ENCODE measurements around the gene ATP8A2. TPM values are rescaled to one million over a fixed set of nuclear protein-coding genes. Genes with fewer than 3 reads are reported as not detected.

ATP8A2 gene
- total and polyA plus RNA-seq, 2 of the 4 experiments (the other 2 are of a cell fraction): 0.02 to 0.18 TPM

GRCh38 chr13:25417535-25417934, 45.8 kb downstream of the ATP8A2 start:
- Histone ChIP-seq H3K4me3 (ENCODE audit: insufficient read depth, low read depth, low read length) (no peak overlapping the region), H3K56ac (ENCODE audit: extremely low read depth, insufficient read depth, low read length) (no peak overlapping the region), H3K27ac (ENCODE audit: insufficient read depth, low read length) (no peak overlapping the region), H2BK15ac (ENCODE audit: low read depth, low read length) (no peak overlapping the region), H2AFZ (replicated peaks; ENCODE audit: low read length, poor library complexity) (no peak overlapping the region), H2AK5ac (ENCODE audit: low read depth, low read length) (no peak overlapping the region), H3K9me1 (ENCODE audit: insufficient read depth, low read length) (no peaks in the 10 kb centered on the region), H2BK5ac (ENCODE audit: low read depth, low read length, poor library complexity, severe bottlenecking) (no peak overlapping the region), H3K4ac (ENCODE audit: low read depth, low read length) (no peak overlapping the region), H3K18ac (ENCODE audit: low read depth, low read length) (no peak overlapping the region), H4K91ac (ENCODE audit: insufficient read depth, low read depth, low read length) (no peak overlapping the region), H3K27me3 (ENCODE audit: control insufficient read depth, insufficient read depth, low read length) (no peaks in the 10 kb centered on the region; the same call in 1 of the 2 replicates), H3K4me2 (ENCODE audit: low read depth, low read length) (no peak overlapping the region), H3K79me1 (ENCODE audit: low read depth in 1 of 2, low read length in 2 of 2) (no peaks in the 10 kb centered on the region), H2BK120ac (ENCODE audit: low read depth, low read length) (no peak overlapping the region), H2AK9ac (replicated peaks; ENCODE audit: low read depth, low read length, poor library complexity) (no peak overlapping the region), H3K14ac (replicated peaks; ENCODE audit: low read depth, low read length) (no peak overlapping the region), H4K5ac (ENCODE audit: low read depth, low read length) (no peak overlapping the region), H3K23ac (ENCODE audit: low read depth, low read length) (no peak overlapping the region), H3K9ac (ENCODE audit: low read depth, low read length) (no peak overlapping the region), H4K8ac (ENCODE audit: low read depth in 2 of 2, low read length in 2 of 2) (no peak overlapping the region), H3K4me1 (ENCODE audit: control insufficient read depth, insufficient read depth, low read length) (no peaks in the 10 kb centered on the region), H3K36me3 (ENCODE audit: control insufficient read depth, insufficient read depth, low read length) (no peaks in the 10 kb centered on the region), H3K9me3 (ENCODE audit: control insufficient read depth, insufficient read depth, low read length) (no peaks in the 10 kb centered on the region), H4K20me1 (ENCODE audit: insufficient read depth, low read length) (no peaks in the 10 kb centered on the region), H2BK20ac (ENCODE audit: low read depth, low read length) (no peak overlapping the region)
- in situ Hi-C loops (cut with MboI; ENCODE audit: low sequenced_read_pairs): no loop called here
- DNase-seq: no peak
- CTCF ChIA-PET: no interaction called here
- TF ChIP-seq RCOR1 (IDR thresholded peaks at IDR 0.05; ENCODE audit: insufficient replicate concordance, low read length): no peak
- TF ChIP-seq MAZ (IDR thresholded peaks at IDR 0.05; ENCODE audit: borderline replicate concordance, low read depth, low read length): no peak
- TF ChIP-seq FOS (IDR thresholded peaks at IDR 0.05; ENCODE audit: low read depth, low read length): no peak
- TF ChIP-seq ELK1 (IDR thresholded peaks at IDR 0.05; ENCODE audit: borderline replicate concordance, low read depth, low read length): no peak
- no peak for TF ChIP-seq RAD21 (IDR thresholded peaks at IDR 0.05; ENCODE audit: low read length)
- no peak for TF ChIP-seq SMC3 (IDR thresholded peaks at IDR 0.05; ENCODE audit: low read depth, low read length)
- TF ChIP-seq MXI1 (IDR thresholded peaks at IDR 0.05; ENCODE audit: borderline replicate concordance, low read depth, low read length): no peak
- no peak for TF ChIP-seq CEBPB (IDR thresholded peaks at IDR 0.05; ENCODE audit: low read depth, low read length)
- no peak for TF ChIP-seq BHLHE40 (IDR thresholded peaks at IDR 0.05; ENCODE audit: low read depth, low read length)
- no peak for TF ChIP-seq CTCF (conservative IDR thresholded peaks at IDR 0.05; ENCODE audit: low read depth, low read length)
- TF ChIP-seq CHD1 (IDR thresholded peaks at IDR 0.05; ENCODE audit: low read depth, low read length): no peak
- TF ChIP-seq POLR2A (IDR thresholded peaks at IDR 0.05; ENCODE audit: low read depth, low read length): no peak
- TF ChIP-seq MAFK (IDR thresholded peaks at IDR 0.05; ENCODE audit: low read depth, low read length): no peak
- TF ChIP-seq USF2 (IDR thresholded peaks at IDR 0.05; ENCODE audit: low read depth, low read length): no peak
- TF ChIP-seq RFX5 (IDR thresholded peaks at IDR 0.05; ENCODE audit: low read depth, low read length): no peak
- no peak for TF ChIP-seq NFE2L2 (IDR thresholded peaks at IDR 0.05; ENCODE audit: low read depth, low read length)
- POLR2A ChIA-PET (ENCODE audit: unreplicated experiment): no interaction called here
- intact Hi-C loops (cut with micrococcal nuclease): no loop called here
- no CpG with 5 or more reads among the region's 2 CpGs for WGBS, 2 experiments (ENCODE audit: extremely low coverage in 2 of 2, insufficient read length in 1 of 2)
- dilution Hi-C loops (cut with HindIII; ENCODE audit: low sequenced_read_pairs, unreplicated experiment): no loop called here
- no TSS peak for BruUV-seq (replicated peaks)
- no peak for ATAC-seq (ENCODE audit: low read depth)
